CD8-positive, alpha-beta memory T cell (primary cell): ENCODE measurements around the gene MLLT3. TPM values are rescaled to one million over a fixed set of nuclear protein-coding genes. Genes with fewer than 3 reads are reported as not detected.

Experiments used
- CTCF ChIA-PET: fragments of 350-600 bp; sonication (Branson Sonifier 250); formaldehyde crosslinking; loops from one replicate; lab custom pipeline; 2021; ENCODE audit warnings: antibody characterized with exemption; lab: Charles Lee
- POLR2A ChIA-PET: fragments of 350-600 bp; sonication (Branson Sonifier 250); formaldehyde crosslinking; loops from one replicate; lab custom pipeline; 2021; ENCODE audit warnings: antibody characterized with exemption; lab: Charles Lee
- DNase-seq, 5 donors: peaks; one replicate each; pipeline versions ENCODE4 v3.0.0 to v3.0.0-alpha.2; 2020 to 2022; ENCODE audit warnings: mixed read lengths in 1 of 5
- H3K27ac ChIP-seq: one replicate; pipeline ENCODE4 v1.7.0; 2013; ENCODE audit warnings: low read depth, mild to moderate bottlenecking, low read length, moderate library complexity
- H3K27me3 ChIP-seq: 2 replicates; pipeline ENCODE4 v1.7.0; 2013; ENCODE audit warnings: low read length, mild to moderate bottlenecking; ENCODE audit not compliant: insufficient read depth, poor library complexity, severe bottlenecking
- H3K36me3 ChIP-seq: 2 replicates; pipeline ENCODE4 v1.7.0; 2013; ENCODE audit warnings: mild to moderate bottlenecking, low read length, moderate library complexity; ENCODE audit not compliant: insufficient read depth
- H3K4me1 ChIP-seq: 2 replicates; pipeline ENCODE4 v1.7.0; 2013; ENCODE audit warnings: mild to moderate bottlenecking, low read length, moderate library complexity; ENCODE audit not compliant: insufficient read depth
- H3K4me3 ChIP-seq: 2 replicates; pipeline ENCODE4 v1.7.0; 2013; ENCODE audit warnings: mild to moderate bottlenecking, low read length
- H3K9me3 ChIP-seq: 2 replicates; pipeline ENCODE4 v1.7.0; 2013; ENCODE audit warnings: mild to moderate bottlenecking, low read length
- H3K27ac Mint-ChIP-seq, 8 donors: one replicate each; pipeline ENCODE4 v1.8.0; 2020 to 2021; ENCODE audit warnings: mixed read lengths in 8 of 8, mild to moderate bottlenecking in 6 of 8, inconsistent platforms in 3 of 8, moderate library complexity in 3 of 8
- H3K27me3 Mint-ChIP-seq, 2 donors: one replicate each; pipeline ENCODE4 v1.8.0; 2020 to 2021; ENCODE audit warnings: mixed read lengths in 2 of 2, mild to moderate bottlenecking in 1 of 2, moderate library complexity in 1 of 2
- H3K36me3 Mint-ChIP-seq, 3 donors: one replicate each; pipeline ENCODE4 v1.8.0; 2020 to 2021; ENCODE audit warnings: mixed read lengths in 3 of 3, inconsistent platforms in 1 of 3, mild to moderate bottlenecking in 1 of 3
- H3K4me1 Mint-ChIP-seq, 3 donors: one replicate each; pipeline ENCODE4 v1.8.0; 2020 to 2021; ENCODE audit warnings: mixed read lengths in 3 of 3, inconsistent platforms in 1 of 3, mild to moderate bottlenecking in 1 of 3
- H3K4me3 Mint-ChIP-seq, 7 donors: one replicate each; pipeline ENCODE4 v1.8.0; 2020 to 2021; ENCODE audit warnings: mixed read lengths in 7 of 7, mild to moderate bottlenecking in 6 of 7, moderate library complexity in 4 of 7, inconsistent platforms in 2 of 7
- H3K9me3 Mint-ChIP-seq, 5 donors: one replicate each; pipeline ENCODE4 v1.8.0; 2020 to 2022; ENCODE audit warnings: mixed read lengths in 5 of 5, mild to moderate bottlenecking in 3 of 5, moderate library complexity in 2 of 5, inconsistent platforms in 1 of 5
- polyA plus RNA-seq: library from polyadenylated mRNA; unstranded; fragments of 300-500 nt; fragmentation: Illumina TruSeq; gene quantifications from one replicate; pipeline ENCODE4 v1.2.3, GENCODE V29; 2021
- total RNA-seq, 2 experiments: library from RNA; stranded (reverse); gene quantifications; one replicate each; pipeline ENCODE4 v1.2.3, GENCODE V29; 2021

The MLLT3 gene
- total and polyA plus RNA-seq, 3 experiments from 2014 or later: 24.6 to 37.0 (median 36.8) TPM

DNA sequence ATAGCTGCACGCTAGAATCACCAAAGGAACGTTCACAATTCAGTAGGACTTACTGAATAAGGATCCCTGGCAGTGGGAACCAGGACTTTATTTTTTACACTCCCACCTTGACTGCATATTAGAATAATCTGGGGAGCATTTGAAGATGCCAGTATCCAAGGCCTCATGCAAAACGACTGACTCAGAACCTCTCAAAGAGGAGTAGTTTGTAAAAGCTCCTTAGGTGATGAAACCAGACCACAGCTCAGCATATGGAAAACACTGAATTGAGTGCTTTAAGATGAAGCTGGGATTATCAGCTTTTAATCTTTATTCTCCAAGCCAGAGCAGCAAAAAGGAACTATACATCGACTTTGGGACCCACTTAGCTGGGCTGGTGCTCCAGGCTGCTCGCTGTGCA is 288.3 kb downstream of the MLLT3 start:
- Histone ChIP-seq H3K27me3 (no peaks in the 10 kb centered on the region), H3K4me3 (no peak overlapping the region), H3K9me3 (no peaks in the 10 kb centered on the region), H3K27ac (no peak overlapping the region), H3K36me3 (no peaks in the 10 kb centered on the region), H3K4me1 (peaks cover 8% of the 10 kb centered on the region)
- Mint-ChIP-seq H3K4me3 (no peak overlapping the region), H3K27me3 (peaks cover 0 to 1% of the 10 kb centered on the region in 2 donors), H3K9me3 (no peaks in the 10 kb centered on the region), H3K36me3 (peaks cover 0 to 9% (median 2%) of the 10 kb centered on the region in 3 donors), H3K4me1 (peaks cover 9 to 35% (median 25%) of the 10 kb centered on the region in 3 donors), H3K27ac (no peak overlapping the region)
- DNase-seq: no peak
- POLR2A ChIA-PET: no interaction called here
- CTCF ChIA-PET: interaction anchor here (1.6 kb wide), 1 partner anchor 14 kb away, joined by 3 read pairs; no protein-coding TSS in a partner anchor

DNA sequence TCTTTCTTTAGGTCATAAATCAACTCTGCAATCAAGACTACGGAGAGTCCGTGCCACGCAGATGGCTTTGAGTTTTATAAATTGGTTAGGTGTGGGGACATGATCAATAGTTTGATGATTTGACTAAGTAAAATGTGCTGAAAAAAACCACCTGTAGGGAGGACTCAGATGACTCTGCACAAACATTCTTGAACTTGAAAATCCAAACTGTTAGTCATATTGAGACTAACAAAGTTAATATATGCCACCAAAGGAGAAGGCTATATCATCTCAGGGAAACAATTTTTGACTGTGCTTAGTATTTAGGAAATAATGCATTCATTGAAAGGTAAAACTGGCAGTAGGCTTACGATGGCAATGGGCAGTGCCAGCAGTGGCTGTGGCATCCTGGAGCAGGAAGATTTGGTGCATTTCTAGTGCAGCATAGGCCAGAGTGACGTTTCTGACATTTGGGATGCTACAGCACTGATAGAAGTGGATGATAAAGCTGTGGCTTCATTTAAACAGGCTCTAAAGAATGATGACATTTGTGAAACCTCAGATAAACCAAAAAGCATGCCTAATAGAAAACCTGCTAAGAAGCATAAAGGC is 291.1 kb downstream of the MLLT3 start:
- POLR2A ChIA-PET: no interaction called here
- no peak for DNase-seq
- H3K4me1 ChIP-seq: peaks cover 4% of the 10 kb centered on the region
- no peaks in the 10 kb centered on the region for H3K27me3 ChIP-seq
- Mint-ChIP-seq H3K4me1 (peaks cover 9 to 25% (median 20%) of the 10 kb centered on the region in 3 donors), H3K36me3 (peaks cover 0 to 9% (median 2%) of the 10 kb centered on the region in 3 donors), H3K9me3 (no peaks in the 10 kb centered on the region), H3K27me3 (peaks cover 3 to 5% of the 10 kb centered on the region in 2 donors), H3K4me3 (no peak overlapping the region), H3K27ac (peak overlapping the region in 1 of 8 donors; percentile 27)
- H3K36me3 ChIP-seq: no peaks in the 10 kb centered on the region
- CTCF ChIA-PET: no interaction called here
- H3K9me3 ChIP-seq: no peaks in the 10 kb centered on the region
- no peak overlapping the region for H3K27ac ChIP-seq
- H3K4me3 ChIP-seq: no peak overlapping the region

DNA sequence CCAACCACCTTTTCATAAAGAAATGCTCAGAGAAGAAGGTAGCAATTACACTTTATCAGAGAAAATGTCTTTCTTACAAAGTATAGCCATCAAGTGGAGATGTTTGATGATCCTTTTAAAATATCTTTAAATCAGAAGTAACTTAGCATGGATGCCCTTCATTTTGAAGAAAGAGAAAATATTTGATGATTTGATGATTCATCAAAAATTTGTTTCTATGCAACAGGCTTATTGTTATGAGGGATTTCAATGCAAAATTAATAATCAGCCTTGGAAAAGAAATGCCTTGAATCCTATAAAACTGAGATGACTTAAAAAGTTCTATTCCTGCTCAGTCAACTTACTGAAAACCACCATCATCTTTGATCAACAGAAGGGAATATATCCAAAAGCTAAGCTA is 291.6 kb downstream of the MLLT3 start:
- DNase-seq: no peak
- POLR2A ChIA-PET: no interaction called here
- no peak overlapping the region for H3K27ac Mint-ChIP-seq

DNA sequence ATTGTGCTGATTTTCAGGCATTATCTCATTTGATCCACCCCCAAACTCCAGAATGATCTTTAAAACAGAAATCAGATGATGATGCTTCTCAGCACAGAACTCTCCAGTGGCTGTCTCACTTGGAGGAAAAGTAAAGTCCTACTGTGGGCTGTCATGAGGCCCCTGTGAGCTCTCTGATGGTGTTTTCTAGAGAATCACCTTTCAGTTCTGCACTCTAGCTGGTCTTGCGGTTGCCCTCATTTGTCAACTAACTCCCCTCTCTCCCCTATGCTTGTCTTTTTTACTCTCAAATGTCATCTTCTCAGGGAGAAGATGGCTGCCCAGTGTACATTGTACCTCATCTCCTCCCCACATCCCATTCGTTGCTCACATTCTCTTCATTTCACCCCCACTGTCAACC is 295.8 kb downstream of the MLLT3 start:
- POLR2A ChIA-PET: no interaction called here
- peaks cover 12 to 41% (median 33%) of the 10 kb centered on the region in 3 donors for H3K4me1 Mint-ChIP-seq

More for the DNA sequence above, 291.6 kb downstream of the MLLT3 start:
- Mint-ChIP-seq H3K4me3 (no peak overlapping the region), H3K4me1 (peaks cover 4 to 20% (median 15%) of the 10 kb centered on the region in 3 donors), H3K9me3 (no peaks in the 10 kb centered on the region), H3K36me3 (peaks cover 0 to 9% (median 2%) of the 10 kb centered on the region in 3 donors), H3K27me3 (peaks cover 3 to 5% of the 10 kb centered on the region in 2 donors)
- H3K36me3 ChIP-seq: no peaks in the 10 kb centered on the region
- CTCF ChIA-PET: no interaction called here
- no peak overlapping the region for H3K4me3 ChIP-seq
- H3K27me3 ChIP-seq: no peaks in the 10 kb centered on the region
- no peaks in the 10 kb centered on the region for H3K4me1 ChIP-seq
- no peaks in the 10 kb centered on the region for H3K9me3 ChIP-seq
- H3K27ac ChIP-seq: no peak overlapping the region

DNA sequence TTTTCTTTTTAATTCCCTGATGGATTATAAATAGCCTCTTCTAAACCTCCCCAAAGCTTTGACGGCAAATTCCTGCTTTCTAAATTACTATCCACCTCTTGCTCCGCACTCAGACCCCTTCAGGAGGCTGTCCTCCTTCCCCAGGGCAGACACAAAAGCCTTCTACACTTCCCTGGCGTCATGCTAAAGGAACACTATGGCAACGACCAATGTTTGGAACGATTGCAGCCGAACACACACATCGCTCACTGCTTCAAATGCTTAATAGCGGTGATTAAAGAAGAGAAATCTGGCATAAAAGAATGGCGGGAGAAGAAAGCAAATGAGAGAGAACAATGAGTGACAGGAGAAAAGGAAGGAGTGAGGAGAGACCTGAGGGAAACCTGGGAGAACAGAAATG is 297.3 kb downstream of the MLLT3 start:
- Mint-ChIP-seq H3K4me3 (peak overlapping the region in 1 of 7 donors; percentile 48), H3K27ac (peak overlapping the region in 1 of 8 donors; percentile 1), H3K9me3 (no peaks in the 10 kb centered on the region), H3K27me3 (peaks cover 5 to 8% of the 10 kb centered on the region in 2 donors), H3K4me1 (peaks cover 27 to 48% (median 42%) of the 10 kb centered on the region in 3 donors), H3K36me3 (peaks cover 0 to 5% (median 2%) of the 10 kb centered on the region in 3 donors)
- Histone ChIP-seq H3K27me3 (no peaks in the 10 kb centered on the region), H3K36me3 (no peaks in the 10 kb centered on the region), H3K4me3 (no peak overlapping the region), H3K9me3 (no peaks in the 10 kb centered on the region), H3K4me1 (peaks cover 50% of the 10 kb centered on the region), H3K27ac (no peak overlapping the region)
- DNase-seq: no peak
- ChIA-PET POLR2A (no interaction called here), CTCF (no interaction called here)

More for the DNA sequence above, 295.8 kb downstream of the MLLT3 start:
- H3K4me1 ChIP-seq: peaks cover 35% of the 10 kb centered on the region
- no peak for DNase-seq
- H3K27ac ChIP-seq: no peak overlapping the region
- H3K27me3 ChIP-seq: no peaks in the 10 kb centered on the region
- CTCF ChIA-PET: no interaction called here
- H3K36me3 ChIP-seq: no peaks in the 10 kb centered on the region
- peaks cover 0 to 12% (median 2%) of the 10 kb centered on the region in 3 donors for H3K36me3 Mint-ChIP-seq
- no peak overlapping the region for H3K27ac Mint-ChIP-seq
- H3K4me3 Mint-ChIP-seq: no peak overlapping the region
- H3K9me3 ChIP-seq: no peaks in the 10 kb centered on the region
- no peaks in the 10 kb centered on the region for H3K9me3 Mint-ChIP-seq
- no peak overlapping the region for H3K4me3 ChIP-seq
- peaks cover 5 to 8% of the 10 kb centered on the region in 2 donors for H3K27me3 Mint-ChIP-seq

DNA sequence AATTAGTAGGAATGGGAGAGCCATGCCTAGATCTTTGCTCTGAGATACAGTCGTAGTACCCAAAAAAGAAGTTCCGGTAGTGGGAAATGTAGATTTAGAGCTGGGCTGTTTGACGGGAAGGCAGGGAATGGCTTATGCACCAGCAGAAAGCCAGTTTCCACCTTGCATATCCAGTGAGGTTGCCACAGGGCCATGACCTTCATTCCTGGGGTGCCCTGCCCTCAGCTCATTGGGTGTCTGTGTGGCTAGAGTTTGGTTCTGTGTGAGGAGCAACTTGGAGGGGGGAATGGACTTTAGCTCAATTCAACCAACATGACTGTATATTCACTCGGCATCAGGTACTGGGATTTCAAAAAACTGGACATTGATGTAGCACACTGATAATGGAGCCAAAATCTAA is 300.1 kb downstream of the MLLT3 start:
- H3K27me3 ChIP-seq: no peaks in the 10 kb centered on the region
- peak overlapping the region; percentile 52 to 93 (median 72) for H3K27ac Mint-ChIP-seq
- H3K36me3 ChIP-seq: no peaks in the 10 kb centered on the region
- H3K27me3 Mint-ChIP-seq: peaks cover 0 to 6% of the 10 kb centered on the region in 2 donors
- CTCF ChIA-PET: interaction anchor here (0.8 to 1.3 kb wide), 2 partner anchors 22 to 26 kb away, joined by 3 read pairs; no protein-coding TSS in a partner anchor
- H3K4me1 Mint-ChIP-seq: peaks cover 34 to 72% (median 64%) of the 10 kb centered on the region in 3 donors
- no peaks in the 10 kb centered on the region for H3K9me3 Mint-ChIP-seq
- no peaks in the 10 kb centered on the region for H3K9me3 ChIP-seq
- peak overlapping the region; percentile 51 for H3K4me3 ChIP-seq
- peak overlapping the region in 6 of 7 donors; percentile 42 to 70 (median 61) for H3K4me3 Mint-ChIP-seq
- no peak overlapping the region for H3K27ac ChIP-seq
- POLR2A ChIA-PET: interaction anchor here (1.0 to 1.2 kb wide), 3 partner anchors 22 to 300 kb away, joined by 3 to 8 read pairs (median 3); partner anchors contain the start of gene MLLT3
- peaks cover 0 to 5% (median 0%) of the 10 kb centered on the region in 3 donors for H3K36me3 Mint-ChIP-seq
- peaks cover 70% of the 10 kb centered on the region for H3K4me1 ChIP-seq
- DNase-seq: no peak

DNA sequence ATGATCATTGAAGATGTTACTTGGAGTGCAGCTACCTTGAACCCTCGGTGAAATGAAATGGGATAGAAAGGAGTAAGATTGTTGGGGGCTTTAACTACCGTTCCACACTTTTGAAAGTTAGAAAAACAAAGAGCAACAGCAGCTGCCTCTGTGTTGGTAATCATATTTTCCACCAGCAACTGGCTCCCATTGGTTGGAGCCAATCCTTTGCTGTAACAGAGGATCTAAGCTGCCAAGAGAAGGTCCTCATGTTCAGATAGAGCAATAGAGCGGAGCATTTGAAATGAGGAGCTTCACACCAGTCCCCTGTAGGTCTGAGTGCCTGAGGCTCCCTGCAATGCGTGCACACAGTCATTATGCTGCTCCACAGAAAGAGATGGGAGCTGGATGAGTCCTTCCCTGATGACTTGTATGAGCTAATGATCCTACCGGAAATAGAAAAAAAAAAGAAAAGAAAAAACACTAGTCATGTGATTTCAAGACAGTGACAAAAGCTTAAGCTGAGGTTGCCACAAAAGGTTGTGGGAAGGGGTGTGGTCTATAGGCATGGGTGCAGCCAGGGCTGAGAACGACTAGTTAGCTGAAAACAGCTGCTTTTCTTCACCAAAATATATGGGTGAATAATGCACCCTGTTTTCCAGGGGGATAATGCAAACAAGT is 300.7 kb downstream of the MLLT3 start:
- H3K27me3 Mint-ChIP-seq: peaks cover 0 to 6% of the 10 kb centered on the region in 2 donors
- H3K27ac Mint-ChIP-seq: peak overlapping the region; percentile 52 to 93 (median 78)
- peak overlapping the region; percentile 51 for H3K4me3 ChIP-seq
- H3K36me3 ChIP-seq: no peaks in the 10 kb centered on the region
- peak overlapping the region; percentile 31 to 70 (median 60) for H3K4me3 Mint-ChIP-seq
- no peaks in the 10 kb centered on the region for H3K27me3 ChIP-seq
- ChIA-PET CTCF (interaction anchor here (0.8 to 1.0 kb wide), 2 partner anchors 8 to 22 kb away, joined by 3 read pairs; no protein-coding TSS in a partner anchor), POLR2A (interaction anchor here (1.0 to 1.2 kb wide), 3 partner anchors 21 to 301 kb away, joined by 3 to 8 read pairs (median 3); partner anchors contain the start of gene MLLT3)
- H3K27ac ChIP-seq: no peak overlapping the region
- peak; percentile 8 to 78 (median 54) for DNase-seq
- H3K9me3 Mint-ChIP-seq: no peaks in the 10 kb centered on the region
- peaks cover 0 to 5% (median 2%) of the 10 kb centered on the region in 3 donors for H3K36me3 Mint-ChIP-seq
- H3K9me3 ChIP-seq: no peaks in the 10 kb centered on the region
- peaks cover 37 to 76% (median 64%) of the 10 kb centered on the region in 3 donors for H3K4me1 Mint-ChIP-seq
- H3K4me1 ChIP-seq: peaks cover 70% of the 10 kb centered on the region
